Bronchial epithelial cell (primary cell): ENCODE measurements around the gene RFLNA. TPM values are rescaled to one million over a fixed set of nuclear protein-coding genes. Genes with fewer than 3 reads are reported as not detected.
"Not testable (repeated sequence)": the region's sequence is repeated elsewhere in the genome, so short reads cannot be mapped to it uniquely, and the experiment has no call there.

Experiments used
- DNase-seq: peaks from one replicate; pipeline ENCODE4 v3.0.0-alpha.2; 2010; ENCODE audit warnings: low read depth
- FAIRE-seq: peaks from 2 replicates; lab custom pipeline; 2011; peaks lifted over from hg19 to GRCh38; lab: Jason Lieb, UNC
- H3K27me3 ChIP-seq: 2 replicates; pipeline ENCODE4 v1.5.1; 2011; ENCODE audit warnings: low read length; ENCODE audit not compliant: control insufficient read depth, insufficient read depth
- H3K36me3 ChIP-seq: 2 replicates; pipeline ENCODE4 v1.5.1; 2011; ENCODE audit warnings: low read length; ENCODE audit not compliant: control insufficient read depth, insufficient read depth
- H3K4me3 ChIP-seq: 2 replicates; pipeline ENCODE4 v1.5.1; 2011; ENCODE audit warnings: mild to moderate bottlenecking, low read depth, low read length, control low read depth
- total RNA-seq: library from RNA; depleted of rRNA; stranded (reverse); fragments of >200 nt; gene quantifications from 2 replicates; pipeline ENCODE4 v1.2.1, GENCODE V29; 2014
- TF ChIP-seq, protein P1 (sequence below): IDR thresholded peaks from 2 replicates; pipeline ENCODE4 v1.5.1; 2011; ENCODE audit warnings: mild to moderate bottlenecking, moderate library complexity, low read length, control low read depth, inconsistent platforms; ENCODE audit not compliant: insufficient read depth, severe bottlenecking

RFLNA gene
- total RNA-seq, 1 donor from 2014 or later = not detected

DNA sequence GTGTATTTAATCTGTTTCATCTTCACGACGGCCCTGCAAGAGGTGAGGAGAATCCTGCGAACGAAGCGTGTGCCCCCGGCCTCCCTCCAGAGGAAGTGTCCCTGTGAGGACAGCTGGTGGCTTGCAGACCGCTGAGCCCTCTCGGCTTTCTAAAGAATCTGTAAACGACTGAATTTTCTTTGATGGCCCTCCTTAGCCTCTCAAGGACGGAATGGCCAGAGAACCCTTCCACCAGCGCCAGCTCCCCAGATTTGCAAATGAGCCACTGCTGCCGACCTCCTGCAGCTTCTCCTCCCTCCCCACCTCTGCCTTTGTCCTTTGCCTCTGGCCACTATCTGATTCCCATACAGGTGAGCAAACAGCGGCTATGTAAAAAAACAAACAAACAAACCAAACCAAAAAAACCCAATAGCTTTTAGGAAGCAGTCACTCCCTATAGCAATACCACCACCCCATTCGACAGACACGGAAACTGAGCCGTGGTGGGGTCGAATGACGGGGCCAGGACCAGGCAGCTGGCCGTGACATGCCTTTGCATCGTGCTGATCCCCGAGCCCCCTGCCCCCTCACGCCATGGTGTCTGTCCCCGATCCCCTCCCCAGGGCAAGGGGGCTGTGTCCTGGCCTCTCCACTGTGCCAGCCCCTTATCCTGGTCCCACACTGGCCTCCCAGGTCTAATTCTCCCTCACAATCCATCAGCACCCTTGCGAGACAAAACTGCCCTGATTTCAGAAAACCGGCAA is 23.6 kb downstream of the RFLNA start:
- FAIRE-seq = no peak

DNA sequence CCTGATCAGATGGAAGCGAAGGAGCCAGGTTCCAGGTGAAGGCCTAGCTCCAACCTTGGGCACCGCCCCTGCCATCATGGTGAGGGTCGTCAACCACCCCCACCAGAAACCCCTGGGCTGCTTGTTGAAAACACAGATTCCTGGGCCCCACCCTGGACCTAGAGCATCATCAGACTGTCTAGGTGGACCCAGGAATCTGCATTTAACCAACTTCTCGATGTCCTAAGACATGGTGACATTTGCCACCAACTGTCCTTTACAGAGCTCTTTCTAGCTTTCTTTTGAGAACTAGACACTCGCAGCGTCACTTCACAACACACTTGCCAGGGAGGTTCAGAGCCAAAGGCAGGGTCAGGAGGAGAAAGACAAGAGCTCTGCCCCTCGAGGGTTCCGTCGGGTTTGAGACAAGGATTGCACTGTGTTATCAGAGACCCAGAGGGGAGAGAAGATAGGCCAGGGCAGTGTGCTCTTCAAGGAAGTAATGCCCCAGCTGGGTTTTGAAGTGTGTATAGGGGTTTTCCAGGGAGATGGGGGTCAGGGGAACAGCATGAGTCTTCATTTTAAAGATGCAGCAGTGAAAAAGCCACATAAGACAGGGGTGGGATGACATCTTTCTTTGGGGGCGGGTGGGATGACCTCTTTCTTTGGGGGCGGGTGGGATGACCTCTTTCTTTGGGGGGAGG is 24.6 kb downstream of the RFLNA start:
- DNase-seq (no peak), FAIRE-seq (no peak)

More for the DNA sequence above, 23.6 kb downstream of the RFLNA start:
- DNase-seq = no peak
- H3K4me3 ChIP-seq = no peak overlapping the region
- TF ChIP-seq, protein P1, sequence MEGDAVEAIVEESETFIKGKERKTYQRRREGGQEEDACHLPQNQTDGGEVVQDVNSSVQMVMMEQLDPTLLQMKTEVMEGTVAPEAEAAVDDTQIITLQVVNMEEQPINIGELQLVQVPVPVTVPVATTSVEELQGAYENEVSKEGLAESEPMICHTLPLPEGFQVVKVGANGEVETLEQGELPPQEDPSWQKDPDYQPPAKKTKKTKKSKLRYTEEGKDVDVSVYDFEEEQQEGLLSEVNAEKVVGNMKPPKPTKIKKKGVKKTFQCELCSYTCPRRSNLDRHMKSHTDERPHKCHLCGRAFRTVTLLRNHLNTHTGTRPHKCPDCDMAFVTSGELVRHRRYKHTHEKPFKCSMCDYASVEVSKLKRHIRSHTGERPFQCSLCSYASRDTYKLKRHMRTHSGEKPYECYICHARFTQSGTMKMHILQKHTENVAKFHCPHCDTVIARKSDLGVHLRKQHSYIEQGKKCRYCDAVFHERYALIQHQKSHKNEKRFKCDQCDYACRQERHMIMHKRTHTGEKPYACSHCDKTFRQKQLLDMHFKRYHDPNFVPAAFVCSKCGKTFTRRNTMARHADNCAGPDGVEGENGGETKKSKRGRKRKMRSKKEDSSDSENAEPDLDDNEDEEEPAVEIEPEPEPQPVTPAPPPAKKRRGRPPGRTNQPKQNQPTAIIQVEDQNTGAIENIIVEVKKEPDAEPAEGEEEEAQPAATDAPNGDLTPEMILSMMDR = no peak
- H3K27me3 ChIP-seq = peaks cover 9% of the 10 kb centered on the region
- H3K36me3 ChIP-seq = no peaks in the 10 kb centered on the region

GRCh38 chr12:124321040-124321481 is 26.2 kb downstream of the RFLNA start:
- Histone ChIP-seq H3K4me3 (no peak overlapping the region), H3K36me3 (peaks cover 5% of the 10 kb centered on the region), H3K27me3 (peaks cover 9% of the 10 kb centered on the region)
- DNase-seq = peak; percentile 26
- no peak for FAIRE-seq
- TF ChIP-seq, protein P1 = peak; percentile 95

More for the DNA sequence above, 24.6 kb downstream of the RFLNA start:
- Histone ChIP-seq H3K36me3 (peaks cover 3% of the 10 kb centered on the region), H3K4me3 (no peak overlapping the region), H3K27me3 (peaks cover 9% of the 10 kb centered on the region)
- TF ChIP-seq, protein P1 = no peak

DNA sequence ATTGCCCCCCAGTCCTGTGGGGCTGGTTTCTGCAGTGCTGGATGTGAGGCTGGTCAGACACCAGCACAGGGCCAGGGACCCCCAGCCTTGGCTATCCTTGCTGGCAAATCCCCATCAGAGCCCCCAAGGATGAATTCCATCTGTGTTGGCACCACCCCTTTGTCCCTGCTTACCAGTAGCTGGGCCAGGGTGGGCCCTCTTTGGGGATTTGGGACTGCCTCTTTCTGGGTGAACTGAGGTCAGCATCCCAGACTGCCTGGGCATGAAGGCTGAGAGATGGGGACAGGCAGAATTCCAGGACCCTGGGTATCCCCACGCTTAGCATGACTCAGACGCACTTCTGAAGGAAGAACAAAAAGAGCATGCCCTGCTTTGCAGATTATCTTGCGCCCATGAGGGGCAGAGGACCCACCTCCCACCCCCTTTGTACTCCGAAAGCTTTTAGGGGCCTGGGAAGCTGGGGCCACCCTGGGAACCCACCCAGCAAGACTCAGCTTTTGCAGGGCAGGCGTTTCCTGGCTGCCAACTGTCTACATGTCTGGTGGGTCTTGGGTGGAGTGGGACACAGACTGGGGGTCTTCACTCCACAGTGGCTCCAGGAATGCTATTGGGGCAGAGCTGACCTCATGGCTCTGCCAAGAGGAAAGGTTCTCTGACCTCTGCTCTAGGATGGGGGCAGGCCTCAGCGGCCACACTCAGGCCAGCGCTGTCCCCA is 26.8 kb downstream of the RFLNA start:
- H3K27me3 ChIP-seq = peaks cover 5% of the 10 kb centered on the region
- H3K36me3 ChIP-seq = peaks cover 5% of the 10 kb centered on the region
- H3K4me3 ChIP-seq = no peak overlapping the region
- FAIRE-seq = peak; percentile 73
- DNase-seq = peak; percentile 15
- TF ChIP-seq, protein P1 = no peak

GRCh38 chr12:124322271-124322998 is 27.5 kb downstream of the RFLNA start:
- H3K4me3 ChIP-seq = no peak overlapping the region
- H3K27me3 ChIP-seq = peaks cover 1% of the 10 kb centered on the region
- H3K36me3 ChIP-seq = peaks cover 6% of the 10 kb centered on the region
- FAIRE-seq = no peak
- DNase-seq = peak; percentile 3
- TF ChIP-seq, protein P1 = no peak

DNA sequence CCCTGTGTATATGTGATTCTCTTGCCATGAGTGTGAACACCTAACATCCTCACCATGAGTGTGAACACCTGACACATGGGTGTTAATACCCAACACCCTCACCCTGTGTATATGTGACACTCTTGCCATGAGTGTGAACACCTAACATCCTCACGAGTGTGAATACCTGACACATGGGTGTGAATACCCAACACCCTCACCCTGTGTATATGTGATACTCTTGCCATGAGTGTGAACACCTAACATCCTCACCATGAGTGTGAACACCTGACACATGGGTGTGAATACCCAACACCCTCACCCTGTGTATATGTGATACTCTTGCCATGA is 28.1 kb downstream of the RFLNA start:
- H3K36me3 ChIP-seq, H3K4me3 ChIP-seq, H3K27me3 ChIP-seq, DNase-seq, FAIRE-seq: not testable (repeated sequence)
